ENCODE results near the gene PBXIP1. TPM values are rescaled to one million over a fixed set of nuclear protein-coding genes. Genes with fewer than 3 reads are reported as not detected.

The PBXIP1 gene
- total RNA-seq, 1 experiment from 2014 or later, result 26.5 TPM

DNA sequence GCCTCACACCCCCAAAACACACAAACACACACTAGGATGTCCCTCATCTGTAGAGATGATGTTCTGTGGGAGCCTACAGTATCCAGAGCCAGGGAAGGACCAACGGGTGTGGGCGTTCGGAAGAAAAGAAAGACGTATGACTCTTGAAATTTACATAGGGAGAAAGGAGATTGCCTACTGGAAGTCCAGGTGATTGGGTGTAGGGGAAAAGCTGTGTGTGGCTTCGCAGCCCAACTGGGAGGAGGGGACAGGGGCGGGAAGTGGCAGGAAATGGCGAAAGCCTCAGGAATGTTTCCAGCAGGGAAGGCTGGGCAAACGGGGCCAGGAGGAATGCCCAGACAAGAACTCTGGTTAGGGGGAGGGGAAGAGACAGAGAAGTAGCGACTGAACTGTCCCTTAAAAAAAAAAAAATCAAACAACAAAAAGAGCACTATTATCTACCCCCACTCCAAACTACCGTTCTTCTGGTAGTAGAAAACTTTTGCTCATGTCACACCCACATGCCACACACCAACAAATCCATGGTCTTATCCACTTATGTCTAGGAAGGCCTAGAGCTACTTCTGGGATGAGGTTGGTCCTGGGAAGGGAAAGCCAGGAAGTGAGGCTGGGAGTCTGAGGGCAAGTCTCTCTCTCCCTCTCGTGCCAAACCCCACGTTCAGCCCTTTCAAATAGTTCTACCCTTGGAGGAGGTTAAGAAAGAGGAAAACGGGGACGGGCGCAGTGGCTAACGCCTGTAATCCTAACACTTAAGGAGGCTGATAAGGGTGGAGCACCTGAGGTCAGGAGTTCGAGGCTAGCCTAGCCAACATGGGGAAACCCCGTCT lies 16.8 kb upstream of the PBXIP1 start:
- Mint-ChIP-seq H3K36me3 (peaks cover 8% of the 10 kb centered on the region), H3K27ac (no peak overlapping the region), H3K4me1 (peaks cover 42% of the 10 kb centered on the region), H3K9me3 (no peaks in the 10 kb centered on the region), H3K4me3 (no peak overlapping the region), H3K27me3 (ENCODE audit: low read depth) (no peaks in the 10 kb centered on the region)
- DNase-seq (ENCODE audit: low spot score) (peak; percentile 91), ATAC-seq (peak; percentile 25)
- CTCF ChIA-PET, result interaction anchor here (0.7 to 8.3 kb wide), 17 partner anchors 10 to 361 kb away, joined by 3 to 176 read pairs (median 6); partner anchors contain the start of genes ADAM15, EFNA4, FLAD1 and KCNN3
- POLR2A ChIA-PET, result interaction anchor here (0.5 to 7.3 kb wide), 18 partner anchors 8 to 339 kb away, joined by 3 to 176 read pairs (median 4); partner anchors contain the start of genes FLAD1, KCNN3, KRTCAP2 and LENEP
- TF ChIP-seq EMX1 (CRISPR knock-in tag; IDR thresholded peaks at IDR 0.05) (no peak), ZNF121 (CRISPR knock-in tag; IDR thresholded peaks at IDR 0.05) (no peak), GABPB1 (CRISPR knock-in tag; IDR thresholded peaks at IDR 0.05) (peak; percentile 59; the same call in 1 of the 2 replicates), ETV6 (CRISPR knock-in tag; IDR thresholded peaks at IDR 0.05) (peak; percentile 81), FOXP1 (CRISPR knock-in tag; IDR thresholded peaks at IDR 0.05; ENCODE audit: borderline replicate concordance) (no peak), ZNF138 (CRISPR knock-in tag; conservative IDR thresholded peaks at IDR 0.05) (no peak), TEAD1 (CRISPR knock-in tag; IDR thresholded peaks at IDR 0.05) (peak; percentile 97; the same call in 1 of the 2 replicates), NFE2L1 (CRISPR knock-in tag; IDR thresholded peaks at IDR 0.05) (peak; percentile 65; the same call in 1 of the 2 replicates), TEAD4 (CRISPR knock-in tag; IDR thresholded peaks at IDR 0.05) (peak; percentile 84)
- TF ChIP-seq, protein P1, sequence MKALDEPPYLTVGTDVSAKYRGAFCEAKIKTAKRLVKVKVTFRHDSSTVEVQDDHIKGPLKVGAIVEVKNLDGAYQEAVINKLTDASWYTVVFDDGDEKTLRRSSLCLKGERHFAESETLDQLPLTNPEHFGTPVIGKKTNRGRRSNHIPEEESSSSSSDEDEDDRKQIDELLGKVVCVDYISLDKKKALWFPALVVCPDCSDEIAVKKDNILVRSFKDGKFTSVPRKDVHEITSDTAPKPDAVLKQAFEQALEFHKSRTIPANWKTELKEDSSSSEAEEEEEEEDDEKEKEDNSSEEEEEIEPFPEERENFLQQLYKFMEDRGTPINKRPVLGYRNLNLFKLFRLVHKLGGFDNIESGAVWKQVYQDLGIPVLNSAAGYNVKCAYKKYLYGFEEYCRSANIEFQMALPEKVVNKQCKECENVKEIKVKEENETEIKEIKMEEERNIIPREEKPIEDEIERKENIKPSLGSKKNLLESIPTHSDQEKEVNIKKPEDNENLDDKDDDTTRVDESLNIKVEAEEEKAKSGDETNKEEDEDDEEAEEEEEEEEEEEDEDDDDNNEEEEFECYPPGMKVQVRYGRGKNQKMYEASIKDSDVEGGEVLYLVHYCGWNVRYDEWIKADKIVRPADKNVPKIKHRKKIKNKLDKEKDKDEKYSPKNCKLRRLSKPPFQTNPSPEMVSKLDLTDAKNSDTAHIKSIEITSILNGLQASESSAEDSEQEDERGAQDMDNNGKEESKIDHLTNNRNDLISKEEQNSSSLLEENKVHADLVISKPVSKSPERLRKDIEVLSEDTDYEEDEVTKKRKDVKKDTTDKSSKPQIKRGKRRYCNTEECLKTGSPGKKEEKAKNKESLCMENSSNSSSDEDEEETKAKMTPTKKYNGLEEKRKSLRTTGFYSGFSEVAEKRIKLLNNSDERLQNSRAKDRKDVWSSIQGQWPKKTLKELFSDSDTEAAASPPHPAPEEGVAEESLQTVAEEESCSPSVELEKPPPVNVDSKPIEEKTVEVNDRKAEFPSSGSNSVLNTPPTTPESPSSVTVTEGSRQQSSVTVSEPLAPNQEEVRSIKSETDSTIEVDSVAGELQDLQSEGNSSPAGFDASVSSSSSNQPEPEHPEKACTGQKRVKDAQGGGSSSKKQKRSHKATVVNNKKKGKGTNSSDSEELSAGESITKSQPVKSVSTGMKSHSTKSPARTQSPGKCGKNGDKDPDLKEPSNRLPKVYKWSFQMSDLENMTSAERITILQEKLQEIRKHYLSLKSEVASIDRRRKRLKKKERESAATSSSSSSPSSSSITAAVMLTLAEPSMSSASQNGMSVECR (CRISPR knock-in tag; IDR thresholded peaks at IDR 0.05; ENCODE audit: borderline replicate concordance), result 0 out of 2 replicates have a peak, but pooled peaks have one; percentile 24
- TF ChIP-seq, protein P2, sequence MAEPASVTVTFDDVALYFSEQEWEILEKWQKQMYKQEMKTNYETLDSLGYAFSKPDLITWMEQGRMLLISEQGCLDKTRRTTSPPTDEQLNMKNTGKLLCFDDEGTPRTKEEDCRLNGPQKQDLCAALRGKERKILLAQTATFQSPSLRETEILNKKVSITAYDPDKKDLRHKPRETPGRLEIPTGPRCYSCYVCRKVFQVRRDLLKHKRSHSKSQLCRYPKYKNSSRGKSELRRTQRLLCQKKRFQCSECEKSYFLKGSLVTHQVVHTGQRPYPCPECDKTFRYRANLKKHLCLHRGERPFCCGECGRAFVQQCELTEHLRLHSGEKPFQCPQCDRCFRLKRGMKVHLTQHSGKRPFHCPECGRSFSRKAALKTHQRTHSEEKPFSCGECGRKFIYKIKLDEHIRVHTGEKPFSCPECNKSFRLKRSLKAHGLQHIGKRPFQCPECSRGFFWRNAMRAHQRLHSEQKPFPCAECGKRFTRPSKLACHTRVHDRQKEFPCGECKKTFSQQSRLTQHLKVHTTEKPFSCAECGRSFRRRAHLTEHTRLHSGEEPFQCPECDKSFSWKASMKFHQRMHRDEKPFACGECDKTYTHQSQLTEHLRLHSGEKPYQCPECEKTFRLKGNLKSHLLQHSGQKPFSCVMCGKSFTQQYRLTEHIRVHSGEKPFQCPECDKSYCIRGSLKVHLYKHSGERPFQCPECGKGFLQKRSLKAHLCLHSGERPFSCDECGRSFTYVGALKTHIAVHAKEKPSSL (CRISPR knock-in tag; conservative IDR thresholded peaks at IDR 0.05), result 0 out of 2 replicates have a peak, but pooled peaks have one; percentile 52
- TF ChIP-seq, protein P3, sequence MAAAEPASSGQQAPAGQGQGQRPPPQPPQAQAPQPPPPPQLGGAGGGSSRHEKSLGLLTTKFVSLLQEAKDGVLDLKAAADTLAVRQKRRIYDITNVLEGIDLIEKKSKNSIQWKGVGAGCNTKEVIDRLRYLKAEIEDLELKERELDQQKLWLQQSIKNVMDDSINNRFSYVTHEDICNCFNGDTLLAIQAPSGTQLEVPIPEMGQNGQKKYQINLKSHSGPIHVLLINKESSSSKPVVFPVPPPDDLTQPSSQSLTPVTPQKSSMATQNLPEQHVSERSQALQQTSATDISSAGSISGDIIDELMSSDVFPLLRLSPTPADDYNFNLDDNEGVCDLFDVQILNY (CRISPR knock-in tag; IDR thresholded peaks at IDR 0.05), result peak; percentile 44; the same call in 1 of the 2 replicates
- TF ChIP-seq, protein P4, sequence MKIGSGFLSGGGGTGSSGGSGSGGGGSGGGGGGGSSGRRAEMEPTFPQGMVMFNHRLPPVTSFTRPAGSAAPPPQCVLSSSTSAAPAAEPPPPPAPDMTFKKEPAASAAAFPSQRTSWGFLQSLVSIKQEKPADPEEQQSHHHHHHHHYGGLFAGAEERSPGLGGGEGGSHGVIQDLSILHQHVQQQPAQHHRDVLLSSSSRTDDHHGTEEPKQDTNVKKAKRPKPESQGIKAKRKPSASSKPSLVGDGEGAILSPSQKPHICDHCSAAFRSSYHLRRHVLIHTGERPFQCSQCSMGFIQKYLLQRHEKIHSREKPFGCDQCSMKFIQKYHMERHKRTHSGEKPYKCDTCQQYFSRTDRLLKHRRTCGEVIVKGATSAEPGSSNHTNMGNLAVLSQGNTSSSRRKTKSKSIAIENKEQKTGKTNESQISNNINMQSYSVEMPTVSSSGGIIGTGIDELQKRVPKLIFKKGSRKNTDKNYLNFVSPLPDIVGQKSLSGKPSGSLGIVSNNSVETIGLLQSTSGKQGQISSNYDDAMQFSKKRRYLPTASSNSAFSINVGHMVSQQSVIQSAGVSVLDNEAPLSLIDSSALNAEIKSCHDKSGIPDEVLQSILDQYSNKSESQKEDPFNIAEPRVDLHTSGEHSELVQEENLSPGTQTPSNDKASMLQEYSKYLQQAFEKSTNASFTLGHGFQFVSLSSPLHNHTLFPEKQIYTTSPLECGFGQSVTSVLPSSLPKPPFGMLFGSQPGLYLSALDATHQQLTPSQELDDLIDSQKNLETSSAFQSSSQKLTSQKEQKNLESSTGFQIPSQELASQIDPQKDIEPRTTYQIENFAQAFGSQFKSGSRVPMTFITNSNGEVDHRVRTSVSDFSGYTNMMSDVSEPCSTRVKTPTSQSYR (CRISPR knock-in tag; IDR thresholded peaks at IDR 0.05), result 0 out of 2 replicates have a peak, but pooled peaks have one; percentile 65
- TF ChIP-seq, protein P5, sequence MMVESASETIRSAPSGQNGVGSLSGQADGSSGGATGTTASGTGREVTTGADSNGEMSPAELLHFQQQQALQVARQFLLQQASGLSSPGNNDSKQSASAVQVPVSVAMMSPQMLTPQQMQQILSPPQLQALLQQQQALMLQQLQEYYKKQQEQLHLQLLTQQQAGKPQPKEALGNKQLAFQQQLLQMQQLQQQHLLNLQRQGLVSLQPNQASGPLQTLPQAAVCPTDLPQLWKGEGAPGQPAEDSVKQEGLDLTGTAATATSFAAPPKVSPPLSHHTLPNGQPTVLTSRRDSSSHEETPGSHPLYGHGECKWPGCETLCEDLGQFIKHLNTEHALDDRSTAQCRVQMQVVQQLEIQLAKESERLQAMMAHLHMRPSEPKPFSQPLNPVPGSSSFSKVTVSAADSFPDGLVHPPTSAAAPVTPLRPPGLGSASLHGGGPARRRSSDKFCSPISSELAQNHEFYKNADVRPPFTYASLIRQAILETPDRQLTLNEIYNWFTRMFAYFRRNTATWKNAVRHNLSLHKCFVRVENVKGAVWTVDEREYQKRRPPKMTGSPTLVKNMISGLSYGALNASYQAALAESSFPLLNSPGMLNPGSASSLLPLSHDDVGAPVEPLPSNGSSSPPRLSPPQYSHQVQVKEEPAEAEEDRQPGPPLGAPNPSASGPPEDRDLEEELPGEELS (CRISPR knock-in tag; IDR thresholded peaks at IDR 0.05), result peak; percentile 43; the same call in 1 of the 2 replicates
- TF ChIP-seq, protein P6, sequence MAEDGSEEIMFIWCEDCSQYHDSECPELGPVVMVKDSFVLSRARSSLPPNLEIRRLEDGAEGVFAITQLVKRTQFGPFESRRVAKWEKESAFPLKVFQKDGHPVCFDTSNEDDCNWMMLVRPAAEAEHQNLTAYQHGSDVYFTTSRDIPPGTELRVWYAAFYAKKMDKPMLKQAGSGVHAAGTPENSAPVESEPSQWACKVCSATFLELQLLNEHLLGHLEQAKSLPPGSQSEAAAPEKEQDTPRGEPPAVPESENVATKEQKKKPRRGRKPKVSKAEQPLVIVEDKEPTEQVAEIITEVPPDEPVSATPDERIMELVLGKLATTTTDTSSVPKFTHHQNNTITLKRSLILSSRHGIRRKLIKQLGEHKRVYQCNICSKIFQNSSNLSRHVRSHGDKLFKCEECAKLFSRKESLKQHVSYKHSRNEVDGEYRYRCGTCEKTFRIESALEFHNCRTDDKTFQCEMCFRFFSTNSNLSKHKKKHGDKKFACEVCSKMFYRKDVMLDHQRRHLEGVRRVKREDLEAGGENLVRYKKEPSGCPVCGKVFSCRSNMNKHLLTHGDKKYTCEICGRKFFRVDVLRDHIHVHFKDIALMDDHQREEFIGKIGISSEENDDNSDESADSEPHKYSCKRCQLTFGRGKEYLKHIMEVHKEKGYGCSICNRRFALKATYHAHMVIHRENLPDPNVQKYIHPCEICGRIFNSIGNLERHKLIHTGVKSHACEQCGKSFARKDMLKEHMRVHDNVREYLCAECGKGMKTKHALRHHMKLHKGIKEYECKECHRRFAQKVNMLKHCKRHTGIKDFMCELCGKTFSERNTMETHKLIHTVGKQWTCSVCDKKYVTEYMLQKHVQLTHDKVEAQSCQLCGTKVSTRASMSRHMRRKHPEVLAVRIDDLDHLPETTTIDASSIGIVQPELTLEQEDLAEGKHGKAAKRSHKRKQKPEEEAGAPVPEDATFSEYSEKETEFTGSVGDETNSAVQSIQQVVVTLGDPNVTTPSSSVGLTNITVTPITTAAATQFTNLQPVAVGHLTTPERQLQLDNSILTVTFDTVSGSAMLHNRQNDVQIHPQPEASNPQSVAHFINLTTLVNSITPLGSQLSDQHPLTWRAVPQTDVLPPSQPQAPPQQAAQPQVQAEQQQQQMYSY (CRISPR knock-in tag; IDR thresholded peaks at IDR 0.05), result no peak

All from WTC11 (cell line).